Activated CD8-positive, alpha-beta memory T cell treated with anti-CD3 and anti-CD28 coated beads for 36 hours (primary cell): ENCODE measurements around the gene LRRC61. TPM values are rescaled to one million over a fixed set of nuclear protein-coding genes. Genes with fewer than 3 reads are reported as not detected.

ENCODE experiments used
- CTCF ChIA-PET: fragments of 350-600 bp; sonication (Branson Sonifier 250); formaldehyde crosslinking; loops from one replicate; lab custom pipeline; 2021; ENCODE audit warnings: antibody characterized with exemption; lab: Charles Lee
- POLR2A ChIA-PET: fragments of 350-600 bp; sonication (Branson Sonifier 250); formaldehyde crosslinking; loops from one replicate; lab custom pipeline; 2021; ENCODE audit warnings: antibody characterized with exemption; lab: Charles Lee
- total RNA-seq, 2 experiments: library from RNA; stranded (reverse); gene quantifications; one replicate each; pipeline ENCODE4 v1.2.3, GENCODE V29; 2021

Gene LRRC61
- total RNA-seq, 2 experiments from 2014 or later: 27.3 to 27.4 TPM

DNA sequence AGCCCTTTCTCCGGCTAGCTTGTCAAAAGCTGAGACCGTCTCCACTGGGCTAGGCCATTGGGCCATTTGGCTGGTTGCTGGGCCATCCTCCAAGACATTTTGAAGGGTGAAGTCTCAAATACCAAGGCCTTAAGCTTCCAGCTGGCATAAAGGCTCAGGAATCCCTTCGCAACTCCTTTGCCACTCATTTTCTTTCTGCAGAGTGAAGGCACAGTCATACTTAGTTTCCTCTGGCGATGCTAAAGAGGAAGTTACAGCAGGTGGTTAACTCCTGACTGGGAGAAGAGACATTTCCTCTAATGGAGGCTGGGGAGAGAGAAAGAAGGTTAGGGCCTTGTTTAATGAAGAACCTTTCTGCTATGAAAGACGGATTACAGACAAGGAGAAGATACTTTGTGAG, 40.7 kb downstream of the LRRC61 start:
- CTCF ChIA-PET: interaction anchor here (0.6 kb wide), 1 partner anchor 42 kb away, joined by 3 read pairs; no protein-coding TSS in a partner anchor

DNA sequence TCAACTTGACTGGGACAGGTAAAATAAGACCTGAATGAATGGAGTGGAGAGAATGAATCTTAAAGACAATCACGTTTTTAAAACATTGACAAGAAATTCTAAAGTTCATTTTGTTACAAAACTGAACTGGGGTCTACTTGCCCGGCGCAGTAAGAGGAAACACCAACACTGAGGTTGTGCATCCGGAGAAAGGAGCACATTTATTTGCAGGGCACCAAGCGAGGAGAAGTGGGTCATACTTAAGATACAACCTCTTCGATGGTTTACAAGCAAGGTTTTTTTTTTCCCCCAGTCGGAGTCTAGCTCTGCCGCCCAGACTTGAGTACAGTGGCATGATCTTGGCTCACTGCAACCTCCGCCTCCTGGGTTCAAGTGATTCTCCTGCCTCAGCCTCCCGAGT, 42.0 kb downstream of the LRRC61 start:
- POLR2A ChIA-PET: no interaction called here
- CTCF ChIA-PET: no interaction called here

More for the DNA sequence above, 40.7 kb downstream of the LRRC61 start:
- POLR2A ChIA-PET: no interaction called here

DNA sequence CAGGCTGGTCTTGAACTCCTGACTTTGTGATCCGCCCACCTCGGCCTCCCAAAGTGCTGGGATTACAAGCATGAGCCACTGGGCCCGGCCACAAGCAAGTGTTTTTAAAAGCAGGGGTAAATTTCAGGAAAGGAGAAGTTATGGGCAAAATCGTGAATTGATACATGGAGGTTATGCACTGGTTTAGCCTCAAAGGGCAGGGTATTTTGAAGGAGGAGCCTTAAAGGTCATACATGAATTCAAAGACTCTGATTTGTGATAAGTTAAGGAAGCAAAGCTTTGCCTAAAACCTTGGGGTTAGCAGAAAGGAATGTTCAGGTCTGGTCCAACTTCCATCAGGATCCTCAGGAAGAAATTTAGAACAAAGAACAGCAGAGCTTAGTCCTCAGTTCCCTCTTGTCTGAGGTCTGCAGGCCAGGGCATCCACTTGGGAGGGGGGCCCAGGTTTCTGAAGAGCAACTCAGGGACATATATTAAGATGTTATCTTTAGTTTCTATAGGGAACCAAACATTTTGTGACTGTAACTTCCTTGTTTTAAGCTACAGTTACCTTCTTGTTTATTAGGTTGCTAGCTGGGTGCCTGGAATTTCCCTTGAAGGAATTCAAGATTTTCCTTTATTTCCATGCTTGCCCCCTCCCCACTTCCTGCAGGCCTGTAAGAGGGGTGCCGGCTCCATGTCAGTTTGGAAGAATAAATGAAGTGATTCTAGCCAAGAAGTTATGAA, 42.7 kb downstream of the LRRC61 start:
- POLR2A ChIA-PET: interaction anchor here (1.2 kb wide), 1 partner anchor 391 kb away, joined by 6 read pairs; no protein-coding TSS in a partner anchor
- CTCF ChIA-PET: no interaction called here

DNA sequence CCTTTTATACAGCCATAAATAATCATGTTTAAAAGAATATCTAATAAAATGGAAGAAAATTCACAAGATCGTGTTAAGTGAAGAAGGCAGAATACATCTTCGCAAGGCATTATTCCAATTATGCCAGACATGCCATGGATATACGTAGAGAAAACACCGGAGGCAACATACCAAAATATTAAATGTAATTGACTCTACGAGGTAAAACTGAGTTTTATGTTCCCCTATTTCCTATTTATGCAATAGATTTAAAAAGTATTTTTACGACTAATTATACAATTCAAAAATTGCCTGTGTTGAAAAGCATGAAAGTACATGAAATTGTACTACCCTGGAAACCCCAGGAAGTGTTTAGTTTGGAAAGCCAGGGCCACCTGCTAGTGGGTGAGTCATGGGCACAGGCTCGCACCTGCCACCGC, 44.5 kb downstream of the LRRC61 start:
- CTCF ChIA-PET: interaction anchor here (1.0 to 1.2 kb wide), 2 partner anchors 10 to 38 kb away, joined by 4 to 5 read pairs; a partner anchor contains a TSS
- POLR2A ChIA-PET: interaction anchor here (0.9 to 1.1 kb wide), 2 partner anchors 10 to 39 kb away, joined by 4 to 8 read pairs; no protein-coding TSS in a partner anchor

DNA sequence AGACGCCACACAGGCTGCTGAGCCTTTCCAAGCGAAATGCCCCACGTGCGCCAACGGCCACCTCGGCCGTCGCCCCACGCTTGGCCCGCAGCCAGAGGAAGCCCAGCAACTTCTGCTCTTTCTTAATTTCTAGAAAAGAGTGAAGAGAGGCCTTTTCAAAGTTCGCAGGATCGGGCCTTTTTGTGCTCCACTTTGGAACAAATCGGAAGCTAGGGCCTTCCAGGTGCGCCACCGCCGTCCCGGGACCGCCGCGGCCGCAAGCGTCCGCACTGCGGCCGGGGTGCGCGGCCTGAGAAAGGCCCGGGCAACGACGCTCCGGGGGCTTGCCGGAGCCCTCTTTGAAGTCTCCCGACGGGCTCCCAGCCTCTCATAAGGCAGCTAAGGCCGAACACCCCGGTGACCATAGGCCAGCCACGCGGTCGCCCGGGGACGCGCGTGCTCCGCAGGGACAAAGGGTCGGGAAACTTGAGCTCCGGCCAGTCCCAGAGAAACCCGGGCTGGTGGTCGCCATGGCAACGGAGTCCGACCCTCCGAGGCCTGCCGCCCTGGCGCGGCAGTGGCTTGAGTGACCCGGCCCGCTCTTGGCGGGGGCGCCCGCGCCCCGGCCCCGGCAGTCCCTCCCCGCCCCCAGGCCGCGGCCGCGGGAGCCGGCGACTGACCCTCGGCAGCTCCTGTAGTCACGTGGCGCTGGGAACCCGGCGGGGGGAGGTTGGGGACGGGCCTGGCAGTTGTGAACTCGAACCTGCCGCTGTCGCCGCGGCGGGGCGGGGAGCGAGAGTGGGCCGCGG, 45.1 kb downstream of the LRRC61 start, which contains the start of gene REPIN1:
Gene REPIN1 (plus strand): TSS at position 727 of the 788 bp plus-strand sequence. CDS start 890 bp downstream, outside the sequence.
- CTCF ChIA-PET: interaction anchor here (1.0 to 1.5 kb wide), 3 partner anchors 9 to 81 kb away, joined by 4 to 8 read pairs (median 5); no protein-coding TSS in a partner anchor
- POLR2A ChIA-PET: interaction anchor here (0.9 to 2.3 kb wide), 4 partner anchors 10 to 45 kb away, joined by 4 to 10 read pairs (median 6); partner anchors contain the start of genes ACTR3C and LRRC61

DNA sequence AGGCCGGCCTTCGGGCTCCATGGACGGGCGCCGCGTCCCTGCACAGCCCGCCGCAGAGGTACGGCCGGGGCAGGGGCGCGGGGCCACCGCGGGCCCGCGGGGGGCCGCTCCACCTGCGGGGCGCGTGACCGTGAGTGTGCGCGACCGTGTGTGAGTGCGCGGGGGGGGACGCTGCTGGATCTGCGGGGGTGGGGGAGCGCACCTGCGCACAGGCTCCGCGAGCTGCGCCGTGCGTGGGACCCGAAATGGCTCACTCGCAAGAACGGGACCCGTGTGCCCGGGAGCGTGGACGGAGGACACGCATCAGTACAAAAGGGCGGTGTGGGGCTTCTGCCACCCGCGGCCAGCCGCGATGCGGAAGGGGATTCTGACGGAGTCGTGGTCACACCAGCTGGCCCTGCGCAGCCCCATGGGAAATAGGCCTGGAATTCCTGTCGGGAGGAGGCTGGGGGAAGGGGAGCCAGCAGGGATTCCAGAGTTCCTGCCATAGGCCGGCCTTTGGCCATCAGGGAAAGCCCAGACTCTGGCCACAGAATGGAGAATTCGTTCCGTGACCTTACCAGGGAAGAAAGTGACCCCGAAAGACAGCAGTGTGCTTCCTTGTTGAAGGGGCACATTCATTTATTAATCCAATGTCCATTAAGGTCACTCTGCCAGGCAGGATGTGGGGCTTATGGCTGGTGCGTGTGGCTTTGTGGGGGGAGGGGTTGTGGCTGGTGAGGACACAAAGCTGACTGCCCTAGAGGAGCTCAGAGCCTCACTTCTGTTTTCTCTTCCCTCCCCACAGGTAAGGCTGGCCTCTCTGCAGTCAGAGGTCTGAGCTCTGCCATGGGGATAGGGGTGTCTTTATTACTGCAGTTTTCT, 46.0 kb downstream of the LRRC61 start:
- ChIA-PET CTCF (interaction anchor here (1.0 to 1.6 kb wide), 4 partner anchors 9 to 80 kb away, joined by 4 to 8 read pairs (median 5); no protein-coding TSS in a partner anchor), POLR2A (interaction anchor here (0.6 to 2.3 kb wide), 7 partner anchors 9 to 1344 kb away, joined by 3 to 10 read pairs (median 4); partner anchors contain the start of genes ACTR3C and LRRC61)

DNA sequence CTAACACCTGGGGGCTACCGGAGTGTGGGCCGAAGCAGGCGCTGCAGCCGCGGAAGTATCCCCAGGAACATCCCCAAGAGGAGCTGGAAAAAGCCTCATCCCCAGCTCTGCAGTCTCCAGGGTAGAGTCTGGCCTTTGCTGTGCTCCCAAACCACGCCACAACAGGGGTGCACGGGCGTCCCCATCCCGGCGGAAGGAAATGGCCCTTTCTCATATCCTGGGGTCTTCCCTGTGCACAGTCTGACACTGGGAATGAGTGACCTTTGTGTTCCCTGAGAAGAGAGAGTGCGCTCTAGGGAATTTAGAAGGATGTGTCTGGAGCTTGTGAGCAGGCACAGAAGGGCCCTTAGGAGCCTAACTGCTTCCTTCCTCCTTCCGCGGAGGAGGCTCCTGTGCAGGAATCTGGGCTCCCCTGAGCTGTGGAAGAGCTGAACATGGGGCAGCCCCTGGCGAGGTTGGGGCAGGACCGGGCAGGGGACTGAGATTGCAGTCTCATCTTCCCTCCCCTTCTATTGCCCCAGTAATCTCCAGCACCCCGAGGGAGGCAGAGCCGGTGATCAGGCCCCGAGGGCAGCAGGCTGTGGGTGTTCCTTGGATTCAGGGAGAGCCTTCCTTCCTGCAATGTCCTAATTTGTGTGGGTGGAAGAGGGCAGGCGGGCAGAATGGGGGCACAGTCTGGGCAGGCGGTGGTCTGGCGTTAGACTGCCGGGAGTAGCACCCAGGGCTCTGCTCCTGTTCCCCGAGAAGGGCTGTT, 46.8 kb downstream of the LRRC61 start:
- ChIA-PET POLR2A (interaction anchor here (0.6 to 2.3 kb wide), 5 partner anchors 8 to 1343 kb away, joined by 3 to 10 read pairs (median 3); a partner anchor contains a TSS), CTCF (interaction anchor here (1.6 kb wide), 1 partner anchor 35 kb away, joined by 5 read pairs; no protein-coding TSS in a partner anchor)

DNA sequence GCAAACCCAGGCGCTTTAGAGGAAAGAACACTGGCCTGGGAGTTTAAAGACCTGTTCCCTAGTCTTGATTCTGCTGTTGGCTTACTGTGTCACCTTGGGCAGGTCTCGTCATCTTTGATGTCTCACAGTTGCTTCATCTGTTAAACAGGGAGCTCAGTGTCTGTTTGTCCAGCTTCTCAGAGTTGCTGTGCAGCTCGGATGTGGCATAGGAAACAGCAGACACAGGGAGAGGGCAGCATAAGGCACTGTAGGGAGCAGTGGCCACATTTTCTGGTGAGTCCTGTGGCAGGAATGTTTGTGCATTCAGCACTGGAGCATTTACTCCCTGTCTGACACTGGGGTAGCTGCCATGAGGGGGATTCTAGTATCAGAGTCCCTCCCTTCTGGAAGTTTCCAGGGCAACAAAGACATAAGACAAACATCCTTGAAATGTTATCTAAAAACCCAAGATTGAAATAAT, 47.5 kb downstream of the LRRC61 start:
- POLR2A ChIA-PET: no interaction called here
- CTCF ChIA-PET: interaction anchor here (1.6 kb wide), 1 partner anchor 34 kb away, joined by 5 read pairs; no protein-coding TSS in a partner anchor

DNA sequence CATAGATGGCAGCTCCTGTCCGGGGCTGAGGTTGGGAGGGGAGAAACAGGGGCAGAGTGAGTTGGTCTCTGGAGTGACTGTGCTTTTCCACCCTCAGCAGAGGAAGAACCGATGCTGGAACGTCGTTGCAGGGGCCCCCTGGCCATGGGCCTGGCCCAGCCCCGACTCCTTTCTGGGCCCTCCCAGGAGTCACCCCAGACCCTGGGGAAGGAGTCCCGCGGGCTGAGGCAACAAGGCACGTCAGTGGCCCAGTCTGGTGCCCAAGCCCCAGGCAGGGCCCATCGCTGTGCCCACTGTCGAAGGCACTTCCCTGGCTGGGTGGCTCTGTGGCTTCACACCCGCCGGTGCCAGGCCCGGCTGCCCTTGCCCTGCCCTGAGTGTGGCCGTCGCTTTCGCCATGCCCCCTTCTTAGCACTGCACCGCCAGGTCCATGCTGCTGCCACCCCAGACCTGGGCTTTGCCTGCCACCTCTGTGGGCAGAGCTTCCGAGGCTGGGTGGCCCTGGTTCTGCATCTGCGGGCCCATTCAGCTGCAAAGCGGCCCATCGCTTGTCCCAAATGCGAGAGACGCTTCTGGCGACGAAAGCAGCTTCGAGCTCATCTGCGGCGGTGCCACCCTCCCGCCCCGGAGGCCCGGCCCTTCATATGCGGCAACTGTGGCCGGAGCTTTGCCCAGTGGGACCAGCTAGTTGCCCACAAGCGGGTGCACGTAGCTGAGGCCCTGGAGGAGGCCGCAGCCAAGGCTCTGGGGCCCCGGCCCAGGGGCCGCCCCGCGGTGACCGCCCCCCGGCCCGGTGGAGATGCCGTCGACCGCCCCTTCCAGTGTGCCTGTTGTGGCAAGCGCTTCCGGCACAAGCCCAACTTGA, 48.2 kb downstream of the LRRC61 start:
- ChIA-PET CTCF (interaction anchor here (1.6 kb wide), 1 partner anchor 33 kb away, joined by 5 read pairs; no protein-coding TSS in a partner anchor), POLR2A (no interaction called here)

DNA sequence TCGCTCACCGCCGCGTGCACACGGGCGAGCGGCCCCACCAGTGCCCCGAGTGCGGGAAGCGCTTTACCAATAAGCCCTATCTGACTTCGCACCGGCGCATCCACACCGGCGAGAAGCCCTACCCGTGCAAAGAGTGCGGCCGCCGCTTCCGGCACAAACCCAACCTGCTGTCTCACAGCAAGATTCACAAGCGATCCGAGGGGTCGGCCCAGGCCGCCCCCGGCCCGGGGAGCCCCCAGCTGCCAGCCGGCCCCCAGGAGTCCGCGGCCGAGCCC, 48.8 kb downstream of the LRRC61 start:
- CTCF ChIA-PET: no interaction called here
- POLR2A ChIA-PET: no interaction called here

DNA sequence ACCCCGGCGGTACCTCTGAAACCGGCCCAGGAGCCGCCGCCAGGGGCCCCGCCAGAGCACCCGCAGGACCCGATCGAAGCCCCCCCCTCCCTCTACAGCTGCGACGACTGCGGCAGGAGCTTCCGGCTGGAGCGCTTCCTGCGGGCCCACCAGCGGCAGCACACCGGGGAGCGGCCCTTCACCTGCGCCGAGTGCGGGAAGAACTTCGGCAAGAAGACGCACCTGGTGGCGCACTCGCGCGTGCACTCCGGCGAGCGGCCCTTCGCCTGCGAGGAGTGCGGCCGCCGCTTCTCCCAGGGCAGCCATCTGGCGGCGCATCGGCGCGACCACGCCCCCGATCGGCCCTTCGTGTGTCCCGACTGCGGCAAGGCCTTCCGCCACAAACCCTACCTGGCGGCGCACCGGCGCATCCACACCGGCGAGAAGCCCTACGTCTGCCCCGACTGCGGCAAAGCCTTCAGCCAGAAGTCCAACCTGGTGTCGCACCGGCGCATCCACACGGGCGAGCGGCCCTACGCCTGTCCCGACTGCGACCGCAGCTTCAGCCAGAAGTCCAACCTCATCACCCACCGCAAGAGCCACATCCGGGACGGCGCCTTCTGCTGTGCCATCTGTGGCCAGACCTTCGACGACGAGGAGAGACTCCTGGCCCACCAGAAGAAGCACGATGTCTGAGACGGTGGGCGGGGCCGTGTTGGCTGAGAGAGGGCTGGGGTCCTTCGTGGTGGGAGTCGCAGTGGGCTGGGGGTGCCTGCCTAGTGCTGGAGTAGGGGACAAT, 49.3 kb downstream of the LRRC61 start:
- ChIA-PET CTCF (no interaction called here), POLR2A (no interaction called here)

DNA sequence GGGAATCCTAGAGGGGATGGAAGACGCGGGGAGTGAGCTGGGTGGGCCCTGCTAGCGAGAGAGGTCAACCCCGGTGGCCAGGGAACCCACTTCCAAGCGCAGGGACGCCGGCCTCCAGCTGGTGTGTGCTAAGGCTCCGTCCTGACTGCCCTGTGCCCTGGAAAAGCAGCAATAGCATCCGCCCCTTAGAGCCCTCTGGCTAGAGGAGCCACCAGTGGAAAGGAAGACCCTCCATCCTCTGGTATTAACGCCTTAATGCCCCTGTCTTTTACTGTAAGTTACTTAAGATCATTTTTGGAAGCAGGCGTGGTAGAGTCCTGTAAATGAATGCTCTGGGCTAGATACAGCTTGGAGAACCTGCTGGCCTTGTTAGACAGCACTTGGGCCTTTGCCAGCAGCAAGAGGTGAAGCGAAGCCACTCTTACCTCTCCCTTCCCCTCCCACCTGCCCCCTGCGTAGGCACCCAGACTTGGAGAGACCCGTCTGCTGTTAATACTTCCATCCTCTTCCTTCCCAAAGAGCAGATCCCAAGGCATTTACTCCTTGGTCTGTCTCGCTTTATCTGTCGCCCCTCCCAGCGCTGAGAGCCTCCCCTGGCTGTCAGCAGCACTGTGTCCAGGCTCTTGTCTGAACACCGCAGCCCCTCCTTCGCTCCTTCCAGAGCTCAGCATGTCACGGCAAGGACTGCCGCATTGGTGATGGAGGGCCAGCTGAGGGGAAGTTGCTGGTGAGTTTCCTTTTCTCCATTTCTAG, 50.1 kb downstream of the LRRC61 start:
- CTCF ChIA-PET: interaction anchor here (1.6 kb wide), 1 partner anchor 17 kb away, joined by 4 read pairs; no protein-coding TSS in a partner anchor
- POLR2A ChIA-PET: no interaction called here

DNA sequence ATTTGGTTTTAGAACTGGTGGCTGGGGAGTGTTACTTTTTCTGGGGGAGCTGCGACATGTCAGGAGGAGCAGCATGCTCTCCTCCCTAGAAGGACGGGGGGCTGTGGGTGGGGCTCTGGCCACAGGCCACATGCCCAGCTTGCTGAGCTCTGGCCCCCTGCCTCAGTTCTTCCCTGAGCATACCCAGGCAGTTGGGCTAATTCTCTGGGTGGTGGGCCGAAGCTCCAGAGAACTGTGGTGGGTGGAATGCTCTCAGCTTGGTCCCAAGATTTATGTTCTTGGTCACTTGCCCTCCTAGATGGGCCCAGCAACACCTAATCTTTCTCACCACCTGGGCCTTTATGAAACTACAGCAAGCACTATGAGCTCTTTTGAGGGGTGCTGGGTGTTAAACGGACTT, 50.9 kb downstream of the LRRC61 start:
- ChIA-PET CTCF (interaction anchor here (1.6 kb wide), 1 partner anchor 18 kb away, joined by 4 read pairs; no protein-coding TSS in a partner anchor), POLR2A (no interaction called here)

DNA sequence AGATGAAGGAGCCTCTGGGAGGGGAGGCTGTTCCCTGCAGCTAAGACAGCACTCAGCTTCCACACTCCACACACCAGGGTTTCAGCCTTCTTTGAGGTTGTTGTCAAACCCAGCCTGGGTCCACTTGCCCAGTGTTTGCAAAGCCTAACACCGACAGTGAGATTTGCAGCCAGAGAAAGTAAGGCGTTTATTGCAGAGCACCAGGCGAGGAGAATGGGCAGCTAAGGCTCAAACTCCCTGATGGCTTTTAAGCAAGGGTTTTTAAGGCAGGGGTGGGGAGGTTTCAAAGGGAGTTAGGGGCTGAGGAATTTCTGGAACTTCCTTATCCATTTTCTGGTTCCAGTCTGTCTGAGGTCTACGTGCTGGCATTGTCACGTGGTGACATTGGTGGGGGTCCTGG, 51.3 kb downstream of the LRRC61 start:
- CTCF ChIA-PET: interaction anchor here (1.6 kb wide), 1 partner anchor 18 kb away, joined by 4 read pairs; no protein-coding TSS in a partner anchor
- POLR2A ChIA-PET: no interaction called here
